NCI-H146 treated with DMSO at 0.1 percent for 48 hours (cell line): Measurements from ENCODE around the gene PNLIPRP1.

Experiments
- DNase-seq: peaks from one replicate; lab custom pipeline; 2025; ENCODE audit not compliant: unreplicated experiment; lab: John Stamatoyannopoulos, UW

The PNLIPRP1 gene

GRCh38 chr10:116590590-116591444 is at the start of gene PNLIPRP1:
Gene PNLIPRP1 (plus strand): TSS chr10:116590959. CDS start chr10:116591130, 171 bp downstream.
- DNase-seq = no peak

- DNase-seq = no peak
Measured at GRCh38 chr10:116542007-116542677, 48.6 kb upstream of the PNLIPRP1 start.

GRCh38 chr10:116545122-116545521 is 45.6 kb upstream of the PNLIPRP1 start:
- no peak for DNase-seq

- DNase-seq = no peak
Measured at GRCh38 chr10:116545756-116546155, 45.0 kb upstream of the PNLIPRP1 start, which contains the start of gene PNLIP. Gene PNLIP (plus strand): TSS chr10:116545931. CDS start chr10:116546093, 162 bp downstream.

GRCh38 chr10:116548301-116548700 is 42.5 kb upstream of the PNLIPRP1 start:
- DNase-seq = no peak

GRCh38 chr10:116553378-116553980 is 37.3 kb upstream of the PNLIPRP1 start:
- no peak for DNase-seq

GRCh38 chr10:116554628-116555027 is 36.1 kb upstream of the PNLIPRP1 start:
- DNase-seq = no peak

- no peak for DNase-seq
Measured at GRCh38 chr10:116555880-116556279, 34.9 kb upstream of the PNLIPRP1 start.

- no peak for DNase-seq
Measured at GRCh38 chr10:116557305-116557880, 33.4 kb upstream of the PNLIPRP1 start.

- no peak for DNase-seq
Measured at GRCh38 chr10:116565534-116565933, 25.2 kb upstream of the PNLIPRP1 start.

GRCh38 chr10:116566932-116567331 is 23.8 kb upstream of the PNLIPRP1 start:
- no peak for DNase-seq

GRCh38 chr10:116567335-116567734 is 23.4 kb upstream of the PNLIPRP1 start:
- no peak for DNase-seq

- DNase-seq = no peak
Measured at GRCh38 chr10:116574797-116575196, 16.0 kb upstream of the PNLIPRP1 start.

GRCh38 chr10:116587878-116588591 is 2.7 kb upstream of the PNLIPRP1 start:
- DNase-seq = no peak

GRCh38 chr10:116588995-116589394 is 1.8 kb upstream of the PNLIPRP1 start:
- DNase-seq = no peak

GRCh38 chr10:116589926-116590325 is 833 bp upstream of the PNLIPRP1 start:
- DNase-seq = no peak

GRCh38 chr10:116593139-116593740 is 2.5 kb downstream of the PNLIPRP1 start:
- DNase-seq = no peak

- no peak for DNase-seq
Measured at GRCh38 chr10:116594525-116595035, 3.8 kb downstream of the PNLIPRP1 start.

- DNase-seq = no peak
Measured at GRCh38 chr10:116596062-116596461, 5.3 kb downstream of the PNLIPRP1 start.

- DNase-seq = no peak
Measured at GRCh38 chr10:116597543-116597942, 6.8 kb downstream of the PNLIPRP1 start.
